ENCODE measurements around the gene CRYBG2. TPM values are rescaled to one million over a fixed set of nuclear protein-coding genes. Genes with fewer than 3 reads are reported as not detected.

Gene CRYBG2
- total and polyA plus RNA-seq, 4 experiments from 2014 or later = 0.27 to 6.7 (median 4.7) TPM

GRCh38 chr1:26302733-26303405 lies 51.1 kb downstream of the CRYBG2 start:
- Histone ChIP-seq H3K36me3 (ENCODE audit: insufficient read depth, low read length) (no peaks in the 10 kb centered on the region), H3K4me3 (ENCODE audit: low read length in 2 of 2) (no peak overlapping the region), H3K27ac (ENCODE audit: low read depth, low read length) (no peak overlapping the region), H3K9me3 (ENCODE audit: control insufficient read depth in 1 of 2, low read length in 2 of 2) (no peaks in the 10 kb centered on the region), H3K4me1 (ENCODE audit: insufficient read depth, low read length) (peaks cover 23% of the 10 kb centered on the region), H3K27me3 (ENCODE audit: insufficient read depth, low read length) (no peaks in the 10 kb centered on the region)
- Mint-ChIP-seq H3K4me3 (no peak overlapping the region), H3K9me3 (peaks cover 0 to 2% (median 0%) of the 10 kb centered on the region in 8 donors), H3K36me3 (peaks cover 0 to 3% of the 10 kb centered on the region in 2 donors), H3K27me3 (no peaks in the 10 kb centered on the region), H3K27ac (peak overlapping the region in 2 of 7 donors; percentile 9 to 67), H3K4me1 (peaks cover 21 to 41% (median 27%) of the 10 kb centered on the region in 4 donors)
- intact Hi-C loops (cut with micrococcal nuclease) = no loop called here
- POLR2A ChIA-PET (ENCODE audit: partially characterized antibody) = interaction anchor here (1.0 to 38.6 kb wide), 3 partner anchors 9 to 76 kb away, joined by 3 to 3358 read pairs (median 3358); partner anchors contain the start of genes CD52, SH3BGRL3 and UBXN11
- DNase-seq = no peak
- CTCF ChIA-PET (ENCODE audit: partially characterized antibody) = interaction anchor here (0.9 to 25.6 kb wide), 2 partner anchors 18 to 19 kb away, joined by 3 to 1027 read pairs; partner anchors contain the start of gene SH3BGRL3

DNA sequence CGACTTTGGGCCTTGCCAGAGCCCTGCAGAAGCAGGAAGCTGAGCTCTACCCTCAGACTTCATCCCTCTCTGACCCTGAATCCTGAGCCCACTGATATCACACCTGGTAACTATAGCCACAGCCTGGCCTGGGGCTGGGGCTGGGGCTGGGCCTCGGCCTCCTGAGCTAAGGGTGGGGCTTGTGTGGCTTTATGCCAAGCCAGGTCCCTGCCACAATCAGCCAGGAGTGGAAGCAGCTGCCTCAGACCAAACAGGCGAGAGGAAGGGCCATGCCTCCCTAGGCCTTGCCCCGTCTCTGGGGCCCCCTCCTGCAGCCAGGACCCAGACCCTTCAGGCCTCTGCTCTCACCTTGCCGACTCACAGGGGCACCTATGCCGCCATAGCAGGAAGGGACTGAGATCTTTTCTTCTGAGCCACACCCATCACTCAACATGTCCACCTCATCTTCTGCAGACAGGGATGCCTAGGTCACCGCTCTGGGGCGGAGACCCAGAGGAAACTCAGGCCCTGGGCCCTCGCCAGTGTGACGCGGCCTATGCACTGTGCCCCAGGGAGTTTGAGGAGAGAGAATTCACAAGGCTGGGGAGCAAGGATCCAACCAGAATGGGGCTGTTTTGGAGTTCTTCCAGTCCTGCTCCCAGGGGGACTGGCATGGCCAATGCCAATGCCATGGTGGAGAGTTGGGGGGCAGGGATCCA lies 53.2 kb downstream of the CRYBG2 start:
- Histone ChIP-seq H3K4me3 (ENCODE audit: low read length in 2 of 2) (no peak overlapping the region), H3K36me3 (ENCODE audit: insufficient read depth, low read length) (no peaks in the 10 kb centered on the region), H3K27me3 (ENCODE audit: insufficient read depth, low read length) (no peaks in the 10 kb centered on the region), H3K4me1 (ENCODE audit: insufficient read depth, low read length) (peaks cover 6% of the 10 kb centered on the region), H3K27ac (ENCODE audit: low read depth, low read length) (no peak overlapping the region), H3K9me3 (ENCODE audit: control insufficient read depth in 1 of 2, low read length in 2 of 2) (no peaks in the 10 kb centered on the region)
- no peak for DNase-seq
- ChIA-PET CTCF (ENCODE audit: partially characterized antibody) (interaction anchor here (1.1 to 2.9 kb wide), 5 partner anchors 12 to 63 kb away, joined by 3 to 21 read pairs (median 7); partner anchors contain the start of gene CD52), POLR2A (ENCODE audit: partially characterized antibody) (interaction anchor here (33.0 to 38.6 kb wide), 2 partner anchors 8 to 11 kb away, joined by 3358 read pairs; partner anchors contain the start of genes CD52, SH3BGRL3 and UBXN11)
- H3K4me1 Mint-ChIP-seq = peaks cover 4 to 22% (median 11%) of the 10 kb centered on the region in 4 donors
- peaks cover 0 to 4% of the 10 kb centered on the region in 2 donors for H3K36me3 Mint-ChIP-seq
- peak overlapping the region in 3 of 7 donors; percentile 22 to 73 (median 48) for H3K27ac Mint-ChIP-seq
- no peak overlapping the region for H3K4me3 Mint-ChIP-seq
- no peaks in the 10 kb centered on the region for H3K9me3 Mint-ChIP-seq
- intact Hi-C loops (cut with micrococcal nuclease) = no loop called here
- no peaks in the 10 kb centered on the region for H3K27me3 Mint-ChIP-seq

- H3K4me3 Mint-ChIP-seq = no peak overlapping the region
- DNase-seq = no peak
- ChIA-PET POLR2A (ENCODE audit: partially characterized antibody) (interaction anchor here (33.0 to 38.6 kb wide), 2 partner anchors 5 to 14 kb away, joined by 3358 read pairs; partner anchors contain the start of genes CD52, SH3BGRL3 and UBXN11), CTCF (ENCODE audit: partially characterized antibody) (interaction anchor here (2.9 kb wide), 2 partner anchors 13 to 20 kb away, joined by 11 read pairs; partner anchors contain the start of gene CD52)
- H3K27ac Mint-ChIP-seq = peak overlapping the region in 2 of 7 donors; percentile 46 to 56
- H3K27ac ChIP-seq (ENCODE audit: low read depth, low read length) = no peak overlapping the region
- no peak overlapping the region for H3K4me3 ChIP-seq (ENCODE audit: low read length in 2 of 2)
- H3K9me3 ChIP-seq (ENCODE audit: control insufficient read depth in 1 of 2, low read length in 2 of 2) = no peaks in the 10 kb centered on the region
- peaks cover 4% of the 10 kb centered on the region for H3K4me1 ChIP-seq (ENCODE audit: insufficient read depth, low read length)
- peaks cover 7 to 30% (median 20%) of the 10 kb centered on the region in 4 donors for H3K4me1 Mint-ChIP-seq
- no peaks in the 10 kb centered on the region for H3K27me3 ChIP-seq (ENCODE audit: insufficient read depth, low read length)
- H3K9me3 Mint-ChIP-seq = no peaks in the 10 kb centered on the region
- no peaks in the 10 kb centered on the region for H3K27me3 Mint-ChIP-seq
- no peaks in the 10 kb centered on the region for H3K36me3 ChIP-seq (ENCODE audit: insufficient read depth, low read length)
- intact Hi-C loops (cut with micrococcal nuclease) = no loop called here
- H3K36me3 Mint-ChIP-seq = peaks cover 0 to 4% of the 10 kb centered on the region in 2 donors
Observed at GRCh38 chr1:26297791-26298124, 56.2 kb downstream of the CRYBG2 start.

- POLR2A ChIA-PET (ENCODE audit: partially characterized antibody) = interaction anchor here (33.0 to 38.6 kb wide), 2 partner anchors 4 to 15 kb away, joined by 3358 read pairs; partner anchors contain the start of genes CD52, SH3BGRL3 and UBXN11
- no peaks in the 10 kb centered on the region for H3K27me3 ChIP-seq (ENCODE audit: insufficient read depth, low read length)
- Mint-ChIP-seq H3K27me3 (no peaks in the 10 kb centered on the region), H3K36me3 (peaks cover 0 to 4% of the 10 kb centered on the region in 2 donors), H3K4me3 (no peak overlapping the region), H3K9me3 (no peaks in the 10 kb centered on the region), H3K27ac (peak overlapping the region in 2 of 7 donors; percentile 36 to 65), H3K4me1 (peaks cover 7 to 34% (median 19%) of the 10 kb centered on the region in 4 donors)
- H3K27ac ChIP-seq (ENCODE audit: low read depth, low read length) = no peak overlapping the region
- no peaks in the 10 kb centered on the region for H3K9me3 ChIP-seq (ENCODE audit: control insufficient read depth in 1 of 2, low read length in 2 of 2)
- H3K4me1 ChIP-seq (ENCODE audit: insufficient read depth, low read length) = peaks cover 10% of the 10 kb centered on the region
- DNase-seq = no peak
- CTCF ChIA-PET (ENCODE audit: partially characterized antibody) = interaction anchor here (2.9 kb wide), 1 partner anchor 12 kb away, joined by 11 read pairs; no protein-coding TSS in a partner anchor
- H3K4me3 ChIP-seq (ENCODE audit: low read length in 2 of 2) = no peak overlapping the region
- no peaks in the 10 kb centered on the region for H3K36me3 ChIP-seq (ENCODE audit: insufficient read depth, low read length)
- intact Hi-C loops (cut with micrococcal nuclease) = no loop called here
Observed at GRCh38 chr1:26297057-26297790, 56.7 kb downstream of the CRYBG2 start.

DNA sequence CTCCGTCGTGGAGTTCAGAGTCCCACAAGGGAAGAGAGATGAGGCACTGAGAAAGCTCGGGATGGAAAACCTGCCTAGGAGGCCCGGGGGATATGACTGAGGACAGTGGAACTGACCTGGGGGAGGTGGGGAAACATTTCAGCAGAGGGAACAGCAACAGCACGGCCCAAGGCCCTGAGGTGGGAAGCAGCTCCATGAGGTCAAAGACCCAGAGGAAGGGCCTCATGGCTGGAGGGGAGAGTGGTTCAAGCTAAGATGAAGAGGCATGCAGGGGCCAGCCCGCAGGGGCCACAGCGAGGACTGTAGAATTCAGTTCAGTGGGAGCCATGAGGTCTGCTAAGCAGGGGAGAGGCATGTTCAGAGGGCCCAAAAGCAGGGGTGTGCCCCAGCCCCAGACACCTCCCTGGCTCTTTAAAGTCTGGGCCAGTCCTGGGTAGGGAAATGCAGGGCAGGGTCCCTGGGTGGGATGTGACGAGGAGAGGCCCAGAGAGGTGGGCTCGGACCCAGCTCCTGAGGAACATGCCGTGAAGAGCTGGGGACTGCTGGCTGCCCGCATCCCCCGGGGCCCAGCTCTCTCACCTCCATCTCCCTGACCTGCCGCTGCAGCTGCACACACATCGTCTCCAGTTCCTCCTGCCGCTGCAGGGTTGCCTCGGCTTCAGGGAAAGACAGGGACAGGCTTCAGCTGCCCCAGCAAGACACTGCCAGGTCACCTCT lies 57.4 kb downstream of the CRYBG2 start:
- no peaks in the 10 kb centered on the region for H3K9me3 Mint-ChIP-seq
- H3K4me3 Mint-ChIP-seq = no peak overlapping the region
- H3K4me1 Mint-ChIP-seq = peaks cover 12 to 42% (median 25%) of the 10 kb centered on the region in 4 donors
- ChIA-PET POLR2A (ENCODE audit: partially characterized antibody) (interaction anchor here (0.8 to 38.6 kb wide), 3 partner anchors 3 to 62 kb away, joined by 3 to 3358 read pairs (median 3358); partner anchors contain the start of genes CD52, SH3BGRL3 and UBXN11), CTCF (ENCODE audit: partially characterized antibody) (interaction anchor here (1.1 to 2.9 kb wide), 2 partner anchors 11 to 67 kb away, joined by 4 to 11 read pairs; no protein-coding TSS in a partner anchor)
- intact Hi-C loops (cut with micrococcal nuclease) = no loop called here
- Histone ChIP-seq H3K27ac (ENCODE audit: low read depth, low read length) (no peak overlapping the region), H3K36me3 (ENCODE audit: insufficient read depth, low read length) (no peaks in the 10 kb centered on the region), H3K27me3 (ENCODE audit: insufficient read depth, low read length) (no peaks in the 10 kb centered on the region), H3K9me3 (ENCODE audit: control insufficient read depth in 1 of 2, low read length in 2 of 2) (no peaks in the 10 kb centered on the region), H3K4me1 (ENCODE audit: insufficient read depth, low read length) (peaks cover 17% of the 10 kb centered on the region), H3K4me3 (ENCODE audit: low read length in 2 of 2) (no peak overlapping the region)
- no peak for DNase-seq
- peaks cover 0 to 4% of the 10 kb centered on the region in 2 donors for H3K36me3 Mint-ChIP-seq
- H3K27ac Mint-ChIP-seq = peak overlapping the region in 5 of 7 donors; percentile 22 to 81 (median 64)
- H3K27me3 Mint-ChIP-seq = no peaks in the 10 kb centered on the region

Data from CD4-positive, alpha-beta memory T cell (primary cell).